Liver (tissue), 3 donors: ENCODE measurements around the gene MTMR12.
"Not testable (repeated sequence)": the region's sequence is repeated elsewhere in the genome, so short reads cannot be mapped to it uniquely, and the experiment has no call there.

Experiments used
- CTCF ChIP-seq: fragments of 150-350 bp; IDR thresholded peaks from 2 replicates; pipeline ENCODE4 v1.5.1; 2017; ENCODE audit warnings: improper control_type of control experiment, low read depth, low read length; ENCODE audit not compliant: missing input control
- RAD21 ChIP-seq, 2 donors: IDR thresholded peaks; 2 replicates each; pipeline ENCODE4 v1.6.1; 2016; ENCODE audit warnings: antibody characterized with exemption in 2 of 2, mild to moderate bottlenecking in 2 of 2
- donor health status: healthy.
- donor health status: healthy.

GRCh38 chr5:32290501-32290900 lies 22.2 kb downstream of the MTMR12 start:
- TF ChIP-seq CTCF; RAD21 (IDR thresholded peaks at IDR 0.05): not testable (repeated sequence)
